K562 (cell line): ENCODE results near the gene SSR2. TPM values are rescaled to one million over a fixed set of nuclear protein-coding genes. Genes with fewer than 3 reads are reported as not detected.

Experiments used
- ARID4B ChIP-seq: sonication (generic); formaldehyde crosslinking; IDR thresholded peaks from 2 replicates; pipeline ENCODE4 v1.8.0; 2022; ENCODE audit warnings: mild to moderate bottlenecking, missing genetic modification reagents
- E2F8 ChIP-seq: fragments of 450-650 bp; IDR thresholded peaks from 2 replicates; pipeline ENCODE4 v1.7.1; 2018; ENCODE audit warnings: mild to moderate bottlenecking, low read depth; ENCODE audit not compliant: partially characterized antibody
- GTF2E2 ChIP-seq: fragments of 200-800 bp; sonication (Bioruptor generic); IDR thresholded peaks from 2 replicates; pipeline ENCODE4 v1.6.1; 2016; ENCODE audit warnings: missing genetic modification characterization, missing compliant biosample characterization
- HCFC1 ChIP-seq: IDR thresholded peaks from 2 replicates; pipeline ENCODE4 v1.6.1; 2012; ENCODE audit warnings: low read depth, low read length, improper control_type of control experiment
- MCM2 ChIP-seq: fragments of 450-650 bp; IDR thresholded peaks from 2 replicates; pipeline ENCODE4 v1.6.1; 2017; ENCODE audit warnings: low read depth, mild to moderate bottlenecking
- MLLT1 ChIP-seq, 2 experiments: fragments of 450-650 bp; IDR thresholded peaks; 2 replicates each; pipeline ENCODE4 v1.6.1; 2016
- MTF1 ChIP-seq: fragments of 250-450 bp; sonication (Bioruptor Pico); IDR thresholded peaks from 2 replicates; pipeline ENCODE4 v1.9.0; 2021; ENCODE audit warnings: moderate library complexity, mild to moderate bottlenecking, inconsistent platforms, borderline replicate concordance
- NR2C2 ChIP-seq, 2 experiments: fragments of 200-800 bp in 1 of 2; sonication (Bioruptor generic) in 1 of 2; sonication (generic) in 1 of 2; formaldehyde crosslinking in 1 of 2; IDR thresholded peaks; 2 replicates each; pipeline versions ENCODE4 v1.6.1 to v1.8.0; 2016 to 2022; ENCODE audit warnings: mild to moderate bottlenecking in 1 of 2, missing compliant biosample characterization in 1 of 2, missing genetic modification characterization in 1 of 2, missing genetic modification reagents in 1 of 2
- RBFOX2 ChIP-seq: fragments of 200-400 bp; formaldehyde crosslinking; IDR thresholded peaks from 2 replicates; pipeline ENCODE4 v1.6.1; 2017; ENCODE audit warnings: low read depth, mild to moderate bottlenecking, low read length, moderate library complexity
- ZNF354B ChIP-seq: fragments of 250-450 bp; sonication (Bioruptor Pico); IDR thresholded peaks from 2 replicates; pipeline ENCODE4 v1.4.0; 2020
- polyA plus RNA-seq, 8 experiments: library from polyadenylated mRNA; depleted of rRNA in 4 of 8; stranded (reverse) in 5 of 8; unstranded in 3 of 8; fragments of >200 nt; fragmentation: Nextera tagmentation in 2 of 8; fragmentation: Illumina TruSeq in 1 of 8; extraction: Ambion mirVana in 2 of 8; extraction: Trizol in 1 of 8; gene quantifications; 2 replicates each; pipeline versions ENCODE4 v1.2.1 to v1.2.3, GENCODE V29; 2011 to 2014; ENCODE audit warnings: inconsistent platforms in 1 of 8, missing spikeins in 1 of 8
- total RNA-seq, 7 experiments: library from RNA; depleted of rRNA in 6 of 7; stranded (reverse); fragments of >200 nt in 6 of 7; fragmentation: Illumina TruSeq in 2 of 7; extraction: Trizol in 2 of 7; gene quantifications; 2 replicates each; pipeline versions ENCODE4 v1.2.1 to v1.2.3, GENCODE V29; 2011 to 2021; ENCODE audit warnings: low replicate concordance in 1 of 7
- TF ChIP-seq, protein P1 (sequence below): fragments of 250-450 bp; sonication (Bioruptor Pico); IDR thresholded peaks from 2 replicates; pipeline ENCODE4 v1.5.0; 2022; ENCODE audit warnings: mild to moderate bottlenecking
- TF ChIP-seq, protein P2 (sequence below), 2 experiments: IDR thresholded peaks; 2 replicates each; pipeline ENCODE4 v1.6.1; 2012; ENCODE audit warnings: improper control_type of control experiment in 2 of 2, low read depth in 2 of 2, low read length in 2 of 2, borderline replicate concordance in 1 of 2

Gene SSR2
- total and polyA plus RNA-seq, 9 of the 15 experiments (the other 6 are each of a cell fraction or from before 2014, with no cell fraction given), result 161 to 411 (median 240) TPM

DNA sequence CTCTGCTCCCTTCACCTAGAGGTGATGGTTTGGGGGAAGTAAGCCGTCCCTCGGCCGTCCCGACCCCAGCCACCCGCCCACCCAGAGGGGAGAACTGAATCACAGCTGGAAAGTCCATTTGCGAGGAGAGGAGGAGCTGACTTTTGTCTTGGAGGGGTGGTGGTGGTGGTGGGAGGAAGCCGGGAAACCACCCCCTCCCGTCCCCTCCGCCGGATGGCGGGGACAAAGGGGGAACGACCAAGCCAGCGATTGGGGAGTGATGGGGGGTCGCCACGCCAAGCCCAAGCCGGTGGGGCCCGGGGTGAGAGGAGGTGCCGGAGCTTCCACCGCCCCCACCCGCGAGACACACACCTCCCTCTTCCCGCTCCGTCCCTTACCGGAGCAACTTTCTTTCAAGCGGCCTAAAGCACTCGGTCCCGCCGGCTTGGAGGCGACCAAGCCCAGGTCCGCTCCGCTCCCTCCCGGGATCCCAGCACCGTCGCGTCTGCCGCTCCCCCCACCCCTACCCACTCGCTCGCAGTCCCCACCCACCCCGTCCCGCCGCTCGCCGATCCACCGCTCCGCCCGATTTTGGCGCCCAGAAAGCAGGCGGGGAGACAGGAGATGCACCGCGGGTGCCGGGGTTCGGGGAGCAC, 42.9 kb downstream of the SSR2 start (continued):
- TF ChIP-seq NR2C2 (CRISPR knock-in tag; IDR thresholded peaks at IDR 0.05) (no peak), NR2C2 (tag; IDR thresholded peaks at IDR 0.05) (no peak), MTF1 (no peak), MLLT1 (IDR thresholded peaks at IDR 0.05) (no peak), ZNF354B (CRISPR knock-in tag) (no peak), E2F8 (no peak), RBFOX2 (0 out of 2 replicates have a peak, but pooled peaks have one; percentile 72), HCFC1 (no peak), ARID4B (CRISPR knock-in tag) (peak; percentile 50; the same call in 1 of the 2 replicates), MCM2 (no peak), GTF2E2 (no peak)
- TF ChIP-seq, protein P1, sequence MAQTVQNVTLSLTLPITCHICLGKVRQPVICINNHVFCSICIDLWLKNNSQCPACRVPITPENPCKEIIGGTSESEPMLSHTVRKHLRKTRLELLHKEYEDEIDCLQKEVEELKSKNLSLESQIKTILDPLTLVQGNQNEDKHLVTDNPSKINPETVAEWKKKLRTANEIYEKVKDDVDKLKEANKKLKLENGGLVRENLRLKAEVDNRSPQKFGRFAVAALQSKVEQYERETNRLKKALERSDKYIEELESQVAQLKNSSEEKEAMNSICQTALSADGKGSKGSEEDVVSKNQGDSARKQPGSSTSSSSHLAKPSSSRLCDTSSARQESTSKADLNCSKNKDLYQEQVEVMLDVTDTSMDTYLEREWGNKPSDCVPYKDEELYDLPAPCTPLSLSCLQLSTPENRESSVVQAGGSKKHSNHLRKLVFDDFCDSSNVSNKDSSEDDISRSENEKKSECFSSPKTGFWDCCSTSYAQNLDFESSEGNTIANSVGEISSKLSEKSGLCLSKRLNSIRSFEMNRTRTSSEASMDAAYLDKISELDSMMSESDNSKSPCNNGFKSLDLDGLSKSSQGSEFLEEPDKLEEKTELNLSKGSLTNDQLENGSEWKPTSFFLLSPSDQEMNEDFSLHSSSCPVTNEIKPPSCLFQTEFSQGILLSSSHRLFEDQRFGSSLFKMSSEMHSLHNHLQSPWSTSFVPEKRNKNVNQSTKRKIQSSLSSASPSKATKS, result no peak
- TF ChIP-seq, protein P2, sequence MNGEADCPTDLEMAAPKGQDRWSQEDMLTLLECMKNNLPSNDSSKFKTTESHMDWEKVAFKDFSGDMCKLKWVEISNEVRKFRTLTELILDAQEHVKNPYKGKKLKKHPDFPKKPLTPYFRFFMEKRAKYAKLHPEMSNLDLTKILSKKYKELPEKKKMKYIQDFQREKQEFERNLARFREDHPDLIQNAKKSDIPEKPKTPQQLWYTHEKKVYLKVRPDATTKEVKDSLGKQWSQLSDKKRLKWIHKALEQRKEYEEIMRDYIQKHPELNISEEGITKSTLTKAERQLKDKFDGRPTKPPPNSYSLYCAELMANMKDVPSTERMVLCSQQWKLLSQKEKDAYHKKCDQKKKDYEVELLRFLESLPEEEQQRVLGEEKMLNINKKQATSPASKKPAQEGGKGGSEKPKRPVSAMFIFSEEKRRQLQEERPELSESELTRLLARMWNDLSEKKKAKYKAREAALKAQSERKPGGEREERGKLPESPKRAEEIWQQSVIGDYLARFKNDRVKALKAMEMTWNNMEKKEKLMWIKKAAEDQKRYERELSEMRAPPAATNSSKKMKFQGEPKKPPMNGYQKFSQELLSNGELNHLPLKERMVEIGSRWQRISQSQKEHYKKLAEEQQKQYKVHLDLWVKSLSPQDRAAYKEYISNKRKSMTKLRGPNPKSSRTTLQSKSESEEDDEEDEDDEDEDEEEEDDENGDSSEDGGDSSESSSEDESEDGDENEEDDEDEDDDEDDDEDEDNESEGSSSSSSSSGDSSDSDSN (IDR thresholded peaks at IDR 0.05; ENCODE audit: borderline replicate concordance in 1 of 2, low read depth in 2 of 2, low read length in 2 of 2), result peak in 1 of 2 experiments; percentile 64; a peak in 2 of 4 replicates
